ENCODE measurements around the gene ZBTB26.

- no peak for TF ChIP-seq CTCF (IDR thresholded peaks at IDR 0.05)
- no peak for TF ChIP-seq POLR2A (IDR thresholded peaks at IDR 0.05)
Observed at GRCh38 chr9:122929796-122930354, 1.4 kb downstream of the ZBTB26 start.

Measured in uterus (tissue), 2 donors.